ENCODE measurements around the gene FEM1C.

FEM1C gene

GRCh38 chr5:115477581-115477980 lies 67.0 kb downstream of the FEM1C start:
- DNase-seq (ENCODE audit: low read depth, low spot score), result no peak

GRCh38 chr5:115475788-115476187 lies 68.8 kb downstream of the FEM1C start:
- no peak for DNase-seq (ENCODE audit: low read depth, low spot score)

DNA sequence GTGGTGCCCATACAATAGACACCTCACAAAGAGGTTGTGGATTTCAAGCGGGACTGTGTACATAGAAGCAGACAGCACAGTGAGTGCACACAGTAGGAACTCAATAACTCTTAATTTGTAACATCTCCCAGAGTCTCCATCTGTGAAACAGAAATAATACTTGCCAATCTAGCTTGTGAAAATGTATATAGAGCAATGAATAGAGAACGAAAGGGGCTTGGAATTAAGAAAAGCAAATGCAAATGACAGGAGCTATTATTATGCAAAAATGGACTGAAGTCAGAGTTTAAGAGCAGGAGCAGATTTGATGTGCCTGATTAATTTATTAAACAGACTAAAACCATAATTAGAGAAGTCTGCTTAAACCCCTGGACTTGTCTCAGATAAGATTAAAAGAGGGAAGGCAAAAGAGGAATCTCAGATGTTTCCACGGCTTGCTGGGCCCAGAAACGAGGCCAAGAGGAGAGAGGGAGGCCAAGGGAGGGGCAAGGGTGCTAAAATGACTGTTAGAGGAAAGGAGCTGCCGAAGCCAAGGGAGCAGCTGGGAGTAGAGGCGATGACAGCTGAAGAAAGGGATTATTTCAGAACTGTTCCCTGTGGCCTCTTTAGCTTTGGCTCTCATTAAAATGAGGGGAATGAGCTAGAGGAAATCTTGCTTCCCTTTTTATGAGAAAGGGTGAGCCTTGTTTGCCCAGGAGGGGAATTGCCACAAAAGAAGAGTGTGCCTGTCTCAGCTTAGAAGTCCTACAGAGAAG lies 72.1 kb downstream of the FEM1C start:
- no peak for DNase-seq (ENCODE audit: low read depth, low spot score)

GRCh38 chr5:115471345-115472063 lies 73.1 kb downstream of the FEM1C start:
- DNase-seq (ENCODE audit: low read depth, low spot score), result no peak

GRCh38 chr5:115470921-115471320 lies 73.7 kb downstream of the FEM1C start:
- DNase-seq (ENCODE audit: low read depth, low spot score), result no peak
